KOPT-K1 (cell line): Measurements from ENCODE around the gene OSBPL3.

ENCODE experiments used
- H3K27ac ChIP-seq: fragments of 200-600 bp; sonication (generic); 2 replicates; pipeline ENCODE4 v1.5.1; 2016; ENCODE audit warnings: antibody characterized with exemption, mild to moderate bottlenecking, low read depth, low read length; ENCODE audit not compliant: poor library complexity, severe bottlenecking
- H3K36me3 ChIP-seq: fragments of 200-600 bp; sonication (generic); 2 replicates; pipeline ENCODE4 v1.5.1; 2017; ENCODE audit warnings: antibody characterized with exemption, mild to moderate bottlenecking, low read length, moderate library complexity; ENCODE audit not compliant: insufficient read depth
- H3K9me3 ChIP-seq: fragments of 200-600 bp; sonication (generic); 2 replicates; pipeline ENCODE4 v1.5.1; 2017; ENCODE audit warnings: antibody characterized with exemption, low read length, mild to moderate bottlenecking; ENCODE audit not compliant: insufficient read depth, poor library complexity, severe bottlenecking

OSBPL3 gene

DNA sequence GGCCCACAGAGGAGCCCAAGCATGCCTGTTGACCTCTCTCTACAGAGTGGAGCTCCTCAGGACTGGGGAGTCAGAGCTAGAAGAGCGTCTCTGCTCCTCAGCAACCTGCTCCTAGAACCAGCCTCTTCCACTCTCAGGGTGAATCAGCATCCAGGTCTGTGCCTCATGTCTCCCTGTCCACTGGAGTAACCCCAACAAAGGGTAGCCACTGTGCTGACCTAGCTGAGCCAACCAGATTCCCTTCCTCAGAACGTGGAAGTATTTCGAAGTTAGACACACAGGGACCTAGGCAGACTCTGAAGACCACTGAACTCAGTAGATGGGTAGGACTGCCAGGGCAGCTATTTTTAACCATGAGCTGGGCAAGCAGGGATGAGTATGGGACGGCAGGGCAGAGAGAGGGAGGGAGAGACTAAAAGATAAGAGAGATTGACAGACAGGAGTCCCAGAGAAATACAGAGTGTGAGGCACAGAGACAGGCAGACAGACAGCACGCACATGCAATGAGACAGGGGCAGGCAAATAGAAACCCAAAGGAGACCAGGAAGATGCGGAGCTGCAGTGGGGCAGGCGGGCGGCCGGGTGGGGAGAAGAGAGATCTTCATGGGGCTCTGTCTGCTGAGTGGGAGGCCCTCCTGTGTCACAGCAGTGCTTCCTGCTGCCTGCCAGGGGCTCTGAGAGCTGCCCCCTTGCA is 56.7 kb downstream of the OSBPL3 start:
- no peaks in the 10 kb centered on the region for H3K9me3 ChIP-seq
- no peaks in the 10 kb centered on the region for H3K36me3 ChIP-seq
- H3K27ac ChIP-seq: peak overlapping the region; percentile 40

DNA sequence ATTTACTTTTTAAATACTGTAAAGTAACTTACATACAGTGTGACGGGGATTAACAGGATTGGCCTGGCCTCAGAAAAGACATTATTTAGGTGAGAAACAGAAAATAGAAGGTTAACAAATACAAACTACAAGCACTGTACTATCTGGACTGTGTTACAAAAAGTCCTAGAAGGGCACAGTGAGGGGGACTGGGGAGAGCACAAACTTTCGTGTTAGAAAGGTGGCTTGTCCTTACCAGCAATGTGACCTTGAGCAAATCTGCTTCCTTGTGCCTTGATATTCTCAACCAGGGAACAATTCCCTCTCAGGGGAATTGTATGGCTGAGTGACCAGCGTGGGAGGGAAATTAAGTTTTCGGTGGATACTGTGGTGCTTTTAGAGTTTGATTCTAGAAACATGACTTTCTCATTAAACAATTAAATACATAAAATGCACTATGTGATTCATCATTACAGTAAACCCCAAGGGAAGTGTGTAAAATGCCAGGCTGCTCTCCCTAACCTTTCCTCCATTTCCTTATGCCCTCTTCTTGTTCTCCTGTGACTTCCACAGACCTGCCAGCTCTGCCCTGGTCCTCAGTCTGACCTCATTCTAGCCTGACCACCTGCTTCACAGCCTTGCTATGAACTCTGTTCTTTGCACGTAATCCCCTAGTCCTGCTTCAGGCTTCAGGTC is 57.7 kb downstream of the OSBPL3 start:
- Histone ChIP-seq H3K36me3 (no peaks in the 10 kb centered on the region), H3K9me3 (no peaks in the 10 kb centered on the region), H3K27ac (peak overlapping the region; percentile 65)

DNA sequence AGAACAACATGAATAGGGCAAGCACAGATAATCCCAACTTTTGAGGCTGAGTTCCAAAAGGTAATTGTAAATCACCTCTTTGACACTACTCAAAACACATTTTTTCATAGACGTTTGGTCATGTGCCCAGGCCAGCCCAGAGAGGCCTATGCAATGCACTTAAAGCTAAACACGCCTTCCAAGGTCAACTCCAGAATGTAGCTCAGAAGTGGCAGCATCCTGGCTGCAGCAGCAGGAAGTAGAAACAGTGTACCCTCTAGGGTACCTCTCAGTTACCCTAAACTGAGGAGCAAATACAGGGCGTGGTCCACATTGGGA is 58.7 kb downstream of the OSBPL3 start:
- H3K36me3 ChIP-seq: no peaks in the 10 kb centered on the region
- no peaks in the 10 kb centered on the region for H3K9me3 ChIP-seq
- peak overlapping the region; percentile 65 for H3K27ac ChIP-seq

DNA sequence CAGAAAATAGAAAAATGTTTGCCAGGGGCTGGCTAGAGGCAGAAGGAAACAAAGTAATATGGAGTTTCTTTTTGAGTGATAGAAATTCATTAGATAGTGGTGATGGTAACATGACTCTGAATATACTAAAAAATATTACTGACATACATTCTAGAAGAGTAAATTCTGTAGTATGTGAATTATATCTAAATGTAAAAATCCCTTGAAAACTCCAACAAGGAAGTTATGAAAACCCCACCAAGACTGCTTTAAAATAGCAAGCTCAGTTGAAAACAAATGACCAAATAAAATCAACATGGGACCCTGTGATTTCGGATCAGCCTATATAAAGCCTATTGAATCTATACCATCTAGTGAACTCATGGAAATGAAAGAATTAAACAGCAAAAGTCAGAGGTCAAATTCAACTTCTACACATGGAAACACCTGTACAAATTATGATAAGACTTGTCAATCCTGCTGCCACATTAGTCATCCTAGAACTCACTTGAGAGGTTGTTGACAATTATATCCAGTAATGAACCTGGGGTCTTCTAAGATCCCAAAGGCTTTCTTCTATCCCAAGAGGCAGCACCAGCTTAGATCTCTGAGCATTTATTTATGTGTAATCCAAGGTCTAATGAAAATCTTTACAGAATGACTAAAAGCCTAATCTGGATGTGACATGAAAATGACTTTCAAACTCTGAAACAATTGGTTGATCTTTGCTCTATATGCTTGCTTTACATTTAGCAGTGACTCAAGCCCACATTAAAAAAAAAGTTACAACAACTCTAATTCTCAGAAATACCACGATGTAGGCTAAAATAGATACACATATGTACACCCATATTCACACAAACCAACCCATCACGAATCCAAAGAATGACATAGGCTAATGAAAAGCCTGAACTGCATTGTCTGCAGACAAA is 59.3 kb downstream of the OSBPL3 start:
- H3K36me3 ChIP-seq: no peaks in the 10 kb centered on the region
- H3K9me3 ChIP-seq: no peaks in the 10 kb centered on the region
- peak overlapping the region; percentile 65 for H3K27ac ChIP-seq

DNA sequence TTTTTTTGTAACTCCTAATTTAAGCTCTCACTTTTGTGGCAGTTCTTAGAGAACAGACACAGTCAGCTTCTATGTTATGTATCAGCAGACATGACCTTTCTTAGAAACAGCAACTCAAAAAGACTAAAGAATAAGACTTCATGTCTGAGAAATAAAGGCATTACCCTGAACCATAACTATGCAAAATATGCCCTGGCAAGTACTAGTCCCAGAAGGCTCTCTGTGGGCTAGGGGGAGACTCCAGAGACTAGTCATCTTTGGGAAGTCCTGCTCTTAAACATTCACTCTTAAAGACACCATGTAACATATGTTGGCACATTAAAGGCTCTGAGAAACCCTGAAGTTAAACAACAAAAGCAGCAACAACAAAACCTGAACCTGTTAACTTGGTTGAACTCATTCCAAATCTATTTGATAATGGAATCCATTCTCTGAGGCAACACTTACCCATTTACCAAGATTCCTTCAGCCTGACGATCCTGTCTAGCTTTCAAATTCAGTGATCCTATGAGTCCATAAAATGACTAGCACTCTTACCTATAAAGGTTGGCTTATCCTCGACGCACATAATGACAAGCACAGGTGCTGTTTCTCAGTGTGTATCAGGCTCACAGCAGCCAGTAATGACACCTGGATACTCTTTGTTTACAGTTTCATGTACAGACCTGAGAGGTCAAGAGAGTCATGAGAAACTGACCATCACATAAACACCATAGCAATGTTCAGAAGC is 62.3 kb downstream of the OSBPL3 start:
- no peak overlapping the region for H3K27ac ChIP-seq
- H3K9me3 ChIP-seq: no peaks in the 10 kb centered on the region
- H3K36me3 ChIP-seq: no peaks in the 10 kb centered on the region

DNA sequence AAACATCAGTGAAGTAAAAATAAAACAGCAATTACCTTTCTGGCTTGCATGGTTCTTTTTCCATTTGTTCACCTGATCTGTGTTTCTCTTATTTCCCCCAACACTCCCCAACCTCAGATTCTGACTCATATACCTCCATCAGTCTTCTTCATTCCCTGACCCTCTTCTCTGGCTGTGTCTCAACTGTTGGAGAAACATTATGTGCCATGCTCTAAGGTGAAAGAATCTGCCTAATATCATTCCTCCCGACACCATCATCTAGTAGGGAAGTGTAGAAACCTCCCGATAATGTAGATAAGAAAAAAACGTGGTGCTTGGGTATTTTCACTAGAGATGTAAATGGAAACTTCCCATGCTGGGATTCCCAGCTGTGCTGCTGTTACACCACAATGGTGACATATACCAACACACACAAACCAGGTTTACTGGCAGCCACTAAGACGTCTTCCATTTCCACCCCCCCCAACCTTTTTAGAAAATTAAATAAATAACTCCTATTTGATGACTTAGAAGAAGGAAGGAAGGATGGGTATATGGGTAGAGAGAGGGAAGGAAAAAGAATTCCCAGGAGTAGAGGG is 63.4 kb downstream of the OSBPL3 start:
- no peaks in the 10 kb centered on the region for H3K9me3 ChIP-seq
- H3K27ac ChIP-seq: no peak overlapping the region
- H3K36me3 ChIP-seq: no peaks in the 10 kb centered on the region

DNA sequence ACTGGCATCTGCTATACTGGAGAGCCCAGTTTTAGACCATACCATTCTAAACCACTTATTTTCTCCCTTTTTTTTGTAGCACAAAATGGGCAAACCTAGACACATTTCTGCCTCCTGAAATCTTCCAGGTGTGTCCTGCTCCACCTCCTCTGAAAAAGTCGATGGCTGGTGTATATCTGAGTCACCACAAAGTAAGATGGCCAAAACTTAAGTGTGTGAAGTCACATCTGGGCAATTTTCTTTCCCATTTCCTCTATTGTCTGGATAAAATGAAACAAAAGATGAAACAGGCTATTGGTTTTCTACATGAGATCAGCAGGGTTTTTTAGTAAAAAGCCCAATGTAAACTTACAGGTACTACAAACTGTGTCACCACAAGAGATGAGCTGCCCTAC is 65.5 kb downstream of the OSBPL3 start:
- H3K9me3 ChIP-seq: no peaks in the 10 kb centered on the region
- no peaks in the 10 kb centered on the region for H3K36me3 ChIP-seq
- peak overlapping the region; percentile 44 for H3K27ac ChIP-seq

DNA sequence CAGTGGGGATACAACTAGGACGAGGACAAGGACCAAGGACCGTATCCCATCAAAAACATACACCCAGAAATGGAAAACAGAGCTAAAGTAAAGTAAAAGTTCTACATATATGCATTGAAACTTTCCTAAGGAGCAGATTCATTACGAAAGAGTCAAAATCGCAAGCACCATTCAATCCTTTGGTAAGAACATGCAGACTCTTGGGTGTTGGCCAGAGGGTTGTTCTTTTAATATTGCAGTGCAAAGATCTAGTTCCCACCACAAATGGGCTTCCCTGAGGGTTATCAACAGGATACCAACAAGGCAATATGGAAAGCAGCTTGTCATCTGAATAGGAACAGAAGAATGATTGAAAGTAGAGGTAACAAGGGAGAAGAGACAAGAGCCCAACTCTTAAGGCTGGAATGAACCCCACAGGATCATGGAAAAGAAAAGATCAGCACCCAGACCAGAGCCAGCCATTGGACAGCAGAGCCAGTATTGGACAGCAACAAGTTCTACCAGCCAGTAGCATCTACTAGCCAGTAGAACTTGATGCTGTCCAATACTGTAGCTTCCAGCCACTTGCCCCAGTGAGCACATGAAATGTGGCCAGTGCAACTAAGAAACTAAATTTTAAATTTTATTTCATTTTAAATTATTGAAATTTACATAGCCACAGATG is 66.0 kb downstream of the OSBPL3 start:
- H3K9me3 ChIP-seq: no peaks in the 10 kb centered on the region
- H3K36me3 ChIP-seq: no peaks in the 10 kb centered on the region
- H3K27ac ChIP-seq: peak overlapping the region; percentile 90

DNA sequence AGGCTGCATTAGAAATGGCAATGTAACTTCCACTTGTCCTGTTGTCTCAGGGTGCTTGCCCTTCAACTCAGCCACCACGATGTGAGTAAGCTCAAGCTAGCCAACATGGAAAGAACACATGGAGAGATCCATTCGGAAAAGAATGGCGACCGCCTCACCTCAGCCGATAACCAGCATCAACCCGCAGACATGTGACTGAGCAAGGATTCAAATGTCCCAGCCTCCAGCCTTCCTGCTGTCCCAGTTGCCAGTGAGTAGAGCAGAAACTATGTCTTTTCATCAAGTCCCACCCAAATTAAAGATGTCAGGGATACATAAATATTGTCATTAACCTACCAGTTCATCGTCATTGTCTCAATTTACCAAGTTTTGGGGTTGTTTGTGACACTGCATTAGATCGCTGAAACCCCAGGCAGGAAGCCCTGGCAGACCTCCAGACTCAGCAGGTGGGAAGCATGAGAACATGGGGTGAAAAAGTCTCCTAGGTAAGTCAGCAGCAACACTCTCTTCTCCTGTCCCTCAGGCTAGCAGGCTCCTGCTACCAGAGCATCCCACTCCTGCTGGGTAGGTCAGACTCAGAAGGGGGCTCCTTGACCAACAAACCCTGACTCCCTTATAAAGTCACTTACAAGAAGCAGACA is 67.0 kb downstream of the OSBPL3 start:
- no peaks in the 10 kb centered on the region for H3K9me3 ChIP-seq
- H3K36me3 ChIP-seq: no peaks in the 10 kb centered on the region
- H3K27ac ChIP-seq: peak overlapping the region; percentile 90

DNA sequence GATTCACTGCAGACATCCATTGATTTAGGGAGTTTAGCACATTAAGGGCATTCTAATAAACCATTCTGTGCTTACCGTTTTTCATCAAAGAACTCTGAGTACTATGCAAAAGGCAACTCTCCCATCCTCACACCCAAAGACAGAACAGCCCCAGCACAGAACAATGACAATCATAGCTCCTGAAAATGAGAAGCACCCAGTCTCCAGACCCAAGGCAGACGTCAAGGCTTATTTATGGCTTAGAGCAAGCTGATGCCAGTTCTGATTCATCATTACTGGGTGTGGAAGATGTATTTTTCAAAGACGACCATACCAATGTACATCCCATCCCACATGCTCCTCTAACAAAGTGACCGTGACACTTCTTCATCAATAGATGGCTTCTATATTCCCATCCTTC is 67.6 kb downstream of the OSBPL3 start:
- Histone ChIP-seq H3K36me3 (no peaks in the 10 kb centered on the region), H3K9me3 (no peaks in the 10 kb centered on the region), H3K27ac (peak overlapping the region; percentile 90)

DNA sequence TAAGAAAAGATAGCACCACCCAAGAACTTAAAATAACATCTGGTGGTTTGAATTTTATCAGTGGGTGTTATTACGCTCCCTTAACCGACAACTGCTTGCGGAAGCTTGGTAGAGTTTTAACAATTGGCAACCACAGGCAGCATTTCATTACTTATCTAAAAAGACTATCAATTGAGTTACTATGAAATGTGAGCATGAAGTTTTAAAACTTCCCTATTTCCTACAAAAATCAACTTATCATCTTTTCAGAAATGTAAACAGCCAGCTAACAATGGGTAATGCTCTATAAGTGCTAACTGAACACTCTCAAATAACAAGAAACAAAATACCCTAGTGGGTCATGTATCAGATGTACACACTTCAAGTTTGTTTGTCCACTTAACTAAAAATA is 68.8 kb downstream of the OSBPL3 start:
- H3K27ac ChIP-seq: peak overlapping the region; percentile 90

DNA sequence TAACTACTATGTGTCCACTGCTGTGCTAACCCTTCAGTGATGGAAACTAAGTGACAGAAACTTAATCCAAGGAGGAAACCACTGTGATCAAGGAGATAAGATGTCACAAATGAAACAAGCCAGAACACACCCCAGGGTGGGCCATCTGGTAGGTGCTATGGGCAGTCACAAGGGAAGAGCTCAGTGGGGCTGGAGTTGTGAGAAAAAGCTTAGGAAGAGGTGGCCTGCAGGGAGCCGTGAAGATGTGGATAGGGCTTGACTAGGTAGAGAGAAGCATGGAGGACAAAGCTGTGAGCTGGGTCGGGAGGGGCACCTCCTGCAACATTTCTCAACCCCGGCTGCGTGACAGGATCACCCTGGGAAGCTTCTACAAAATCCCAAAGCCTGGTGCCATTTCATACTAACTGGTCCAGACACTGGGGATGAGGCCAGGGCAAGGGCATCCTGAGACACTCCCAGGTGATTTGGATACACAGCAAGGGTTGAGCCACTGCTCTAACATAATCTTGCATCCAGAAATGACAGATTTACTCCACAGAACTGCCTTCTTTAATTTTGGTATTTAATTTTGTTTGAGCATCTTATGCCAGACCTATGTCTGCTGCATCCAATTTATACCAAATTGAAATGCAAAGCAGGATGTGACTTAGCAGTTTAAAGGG is 69.3 kb downstream of the OSBPL3 start:
- Histone ChIP-seq H3K36me3 (no peaks in the 10 kb centered on the region), H3K27ac (peak overlapping the region; percentile 90), H3K9me3 (no peaks in the 10 kb centered on the region)

More for the DNA sequence above, 68.8 kb downstream of the OSBPL3 start:
- H3K9me3 ChIP-seq: no peaks in the 10 kb centered on the region
- H3K36me3 ChIP-seq: no peaks in the 10 kb centered on the region

DNA sequence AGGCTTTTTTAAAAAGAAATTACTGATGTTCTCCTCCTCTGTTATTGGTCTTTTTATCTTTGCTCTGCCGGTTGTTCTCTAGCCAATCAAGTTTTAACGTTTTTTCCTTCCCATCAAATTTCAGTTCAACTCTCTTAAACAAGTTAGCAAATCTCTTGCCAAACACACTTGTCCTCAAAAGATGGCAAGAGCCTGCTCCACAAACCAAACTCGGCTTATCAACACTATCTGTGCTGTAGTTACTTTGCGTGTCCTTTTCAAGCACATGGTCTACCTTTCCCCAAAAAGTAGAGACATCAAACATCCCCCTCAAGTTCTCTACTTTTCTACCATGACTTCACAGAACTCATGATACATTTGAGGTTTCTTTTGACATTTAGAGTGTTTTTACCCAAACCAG is 71.3 kb downstream of the OSBPL3 start:
- H3K27ac ChIP-seq: peak overlapping the region; percentile 72
- H3K9me3 ChIP-seq: no peaks in the 10 kb centered on the region
- H3K36me3 ChIP-seq: no peaks in the 10 kb centered on the region
